HG03354 (cell line): Measurements from ENCODE around the gene CLEC11A.

Experiments
- ATAC-seq: cut with Tn5 transposase; IDR thresholded peaks from one replicate; pipeline ENCODE4 v1.9.1; 2021; ENCODE audit warnings: mild to moderate bottlenecking; ENCODE audit not compliant: unreplicated experiment, poor library complexity, severe bottlenecking

Gene CLEC11A

GRCh38 chr19:50723069-50723468 lies at the start of gene CLEC11A:
Gene CLEC11A (plus strand): TSS chr19:50723364. CDS start chr19:50723526, 162 bp downstream.
- ATAC-seq: no peak

- ATAC-seq: no peak
Observed at GRCh38 chr19:50676625-50677197, 46.5 kb upstream of the CLEC11A start.

- no peak for ATAC-seq
Observed at GRCh38 chr19:50677636-50678035, 45.5 kb upstream of the CLEC11A start.

- ATAC-seq: no peak
Observed at GRCh38 chr19:50678323-50678722, 44.8 kb upstream of the CLEC11A start.

GRCh38 chr19:50679177-50680125 lies 43.7 kb upstream of the CLEC11A start:
- ATAC-seq: peak; percentile 82

- no peak for ATAC-seq
Observed at GRCh38 chr19:50686310-50687032, 36.7 kb upstream of the CLEC11A start.

GRCh38 chr19:50688766-50689165 lies 34.4 kb upstream of the CLEC11A start:
- ATAC-seq: no peak

- no peak for ATAC-seq
Observed at GRCh38 chr19:50690439-50690838, 32.7 kb upstream of the CLEC11A start.

- no peak for ATAC-seq
Observed at GRCh38 chr19:50693064-50693975, 29.8 kb upstream of the CLEC11A start.

- ATAC-seq: no peak
Observed at GRCh38 chr19:50694815-50695145, 28.4 kb upstream of the CLEC11A start.

- no peak for ATAC-seq
Observed at GRCh38 chr19:50695251-50696093, 27.7 kb upstream of the CLEC11A start.

GRCh38 chr19:50696094-50696483 lies 27.1 kb upstream of the CLEC11A start:
- no peak for ATAC-seq

GRCh38 chr19:50697414-50698124 lies 25.6 kb upstream of the CLEC11A start:
- no peak for ATAC-seq

- ATAC-seq: no peak
Observed at GRCh38 chr19:50701367-50701985, 21.7 kb upstream of the CLEC11A start.

GRCh38 chr19:50702158-50702870 lies 20.9 kb upstream of the CLEC11A start:
- no peak for ATAC-seq

- ATAC-seq: no peak
Observed at GRCh38 chr19:50702871-50703829, 20.0 kb upstream of the CLEC11A start.
